NOMO-1 treated with DMSO at 0.1 percent for 48 hours (cell line): ENCODE results near the gene TCOF1.

ENCODE experiments used
- DNase-seq: peaks from one replicate; lab custom pipeline; 2025; ENCODE audit not compliant: unreplicated experiment; lab: John Stamatoyannopoulos, UW

TCOF1 gene, protein sequence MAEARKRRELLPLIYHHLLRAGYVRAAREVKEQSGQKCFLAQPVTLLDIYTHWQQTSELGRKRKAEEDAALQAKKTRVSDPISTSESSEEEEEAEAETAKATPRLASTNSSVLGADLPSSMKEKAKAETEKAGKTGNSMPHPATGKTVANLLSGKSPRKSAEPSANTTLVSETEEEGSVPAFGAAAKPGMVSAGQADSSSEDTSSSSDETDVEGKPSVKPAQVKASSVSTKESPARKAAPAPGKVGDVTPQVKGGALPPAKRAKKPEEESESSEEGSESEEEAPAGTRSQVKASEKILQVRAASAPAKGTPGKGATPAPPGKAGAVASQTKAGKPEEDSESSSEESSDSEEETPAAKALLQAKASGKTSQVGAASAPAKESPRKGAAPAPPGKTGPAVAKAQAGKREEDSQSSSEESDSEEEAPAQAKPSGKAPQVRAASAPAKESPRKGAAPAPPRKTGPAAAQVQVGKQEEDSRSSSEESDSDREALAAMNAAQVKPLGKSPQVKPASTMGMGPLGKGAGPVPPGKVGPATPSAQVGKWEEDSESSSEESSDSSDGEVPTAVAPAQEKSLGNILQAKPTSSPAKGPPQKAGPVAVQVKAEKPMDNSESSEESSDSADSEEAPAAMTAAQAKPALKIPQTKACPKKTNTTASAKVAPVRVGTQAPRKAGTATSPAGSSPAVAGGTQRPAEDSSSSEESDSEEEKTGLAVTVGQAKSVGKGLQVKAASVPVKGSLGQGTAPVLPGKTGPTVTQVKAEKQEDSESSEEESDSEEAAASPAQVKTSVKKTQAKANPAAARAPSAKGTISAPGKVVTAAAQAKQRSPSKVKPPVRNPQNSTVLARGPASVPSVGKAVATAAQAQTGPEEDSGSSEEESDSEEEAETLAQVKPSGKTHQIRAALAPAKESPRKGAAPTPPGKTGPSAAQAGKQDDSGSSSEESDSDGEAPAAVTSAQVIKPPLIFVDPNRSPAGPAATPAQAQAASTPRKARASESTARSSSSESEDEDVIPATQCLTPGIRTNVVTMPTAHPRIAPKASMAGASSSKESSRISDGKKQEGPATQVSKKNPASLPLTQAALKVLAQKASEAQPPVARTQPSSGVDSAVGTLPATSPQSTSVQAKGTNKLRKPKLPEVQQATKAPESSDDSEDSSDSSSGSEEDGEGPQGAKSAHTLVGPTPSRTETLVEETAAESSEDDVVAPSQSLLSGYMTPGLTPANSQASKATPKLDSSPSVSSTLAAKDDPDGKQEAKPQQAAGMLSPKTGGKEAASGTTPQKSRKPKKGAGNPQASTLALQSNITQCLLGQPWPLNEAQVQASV (N-terminal part only)

DNA sequence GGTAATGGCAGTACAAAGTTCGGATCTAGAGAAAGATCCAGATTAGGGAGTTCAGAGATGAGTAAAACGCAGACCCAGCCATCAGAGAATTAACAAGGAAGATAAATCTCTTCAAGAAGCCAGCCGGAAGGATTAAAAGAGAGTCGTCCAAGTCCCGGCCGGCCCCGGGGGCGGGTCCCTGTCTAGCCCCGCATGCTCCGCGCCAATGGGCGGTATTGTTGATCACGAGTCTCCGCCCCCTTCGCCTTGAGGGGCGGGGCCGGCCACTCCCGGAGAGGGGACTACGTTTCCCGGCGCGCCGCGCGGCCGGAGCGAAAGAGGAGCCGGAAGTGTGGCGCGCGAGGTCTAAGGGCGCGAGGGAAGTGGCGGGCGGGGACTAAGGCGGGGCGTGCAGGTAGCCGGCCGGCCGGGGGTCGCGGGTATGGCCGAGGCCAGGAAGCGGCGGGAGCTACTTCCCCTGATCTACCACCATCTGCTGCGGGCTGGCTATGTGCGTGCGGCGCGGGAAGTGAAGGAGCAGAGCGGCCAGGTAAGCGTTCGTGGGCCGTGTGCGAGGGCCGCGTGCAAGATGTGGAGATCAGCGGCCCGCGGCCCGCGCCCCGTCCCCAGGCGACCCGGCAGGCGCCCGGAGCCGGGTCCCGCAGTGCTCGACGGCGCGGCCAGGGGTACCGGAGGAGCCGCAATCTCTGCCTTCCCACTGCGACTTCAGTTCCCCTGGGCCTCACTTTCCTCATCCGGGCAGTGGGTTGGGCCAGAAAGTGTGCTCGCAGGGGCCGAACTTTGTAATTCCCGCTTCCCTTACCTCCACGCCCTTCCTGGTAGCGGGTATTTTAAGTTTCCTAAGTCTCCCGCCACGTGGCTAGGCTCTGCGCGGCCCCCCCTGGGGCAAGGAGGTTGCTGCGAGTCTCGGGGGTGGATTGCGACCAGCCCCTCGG lies at the start of gene TCOF1:
TCOF1 (plus strand) TSS at position 372 of the 935 bp plus-strand sequence; CDS start at position 422, 50 bp downstream.
- peak; percentile 95 for DNase-seq

DNA sequence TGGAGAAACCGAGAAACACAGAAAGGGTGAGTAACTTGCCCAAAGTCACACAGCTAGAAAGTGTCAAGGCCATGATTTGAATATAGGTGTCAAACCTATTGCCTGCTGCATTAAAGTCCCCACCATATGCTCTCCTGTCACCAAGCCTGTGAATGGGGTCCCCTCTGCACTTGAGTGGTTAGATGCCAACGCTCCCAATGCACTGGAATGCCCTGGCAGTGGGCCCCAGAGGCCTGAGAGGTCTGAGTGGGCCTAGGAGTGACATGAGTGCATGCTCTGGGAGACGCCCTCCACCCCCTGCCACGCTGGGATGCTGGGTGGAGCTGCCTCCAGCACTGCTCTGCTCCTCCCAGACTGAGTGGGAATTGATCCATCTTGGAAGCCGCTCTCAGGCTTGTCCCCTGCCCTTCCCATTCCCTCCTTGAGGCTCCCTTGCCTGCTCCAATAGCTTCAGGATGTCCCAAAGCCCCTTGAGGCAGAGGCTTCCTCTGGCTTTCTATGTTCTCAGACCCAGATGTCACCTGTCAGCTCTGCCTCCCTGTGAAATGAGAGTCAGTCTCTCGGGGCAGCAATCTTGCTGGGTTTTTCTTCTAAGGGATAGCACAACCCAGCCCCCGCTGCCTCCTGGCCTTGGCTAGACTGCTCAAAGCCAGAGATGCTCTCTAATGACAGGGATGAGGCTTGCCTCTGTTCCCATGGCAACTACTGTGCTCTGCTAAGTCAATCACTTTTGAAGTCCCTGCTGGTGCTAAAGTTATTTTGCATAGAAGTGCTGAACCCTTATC lies 48.2 kb upstream of the TCOF1 start:
- DNase-seq, result no peak

DNA sequence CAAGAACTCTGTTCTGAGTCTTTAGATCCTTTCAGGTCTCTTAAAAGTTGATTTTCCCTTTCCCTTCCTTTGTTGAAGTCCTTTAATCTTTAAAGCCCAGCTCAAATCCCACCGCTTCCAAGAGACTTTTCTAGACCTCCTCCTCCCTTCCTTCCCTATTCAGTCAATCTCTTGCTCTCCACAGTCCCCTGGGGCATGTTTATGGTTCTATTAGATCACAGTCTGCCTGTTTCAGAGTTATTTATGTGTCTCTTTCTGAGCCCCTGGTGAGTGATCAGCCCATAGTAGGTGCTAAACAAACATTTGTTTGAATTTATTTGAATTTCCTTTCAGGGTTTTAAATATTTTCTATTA lies 47.6 kb upstream of the TCOF1 start:
- no peak for DNase-seq

DNA sequence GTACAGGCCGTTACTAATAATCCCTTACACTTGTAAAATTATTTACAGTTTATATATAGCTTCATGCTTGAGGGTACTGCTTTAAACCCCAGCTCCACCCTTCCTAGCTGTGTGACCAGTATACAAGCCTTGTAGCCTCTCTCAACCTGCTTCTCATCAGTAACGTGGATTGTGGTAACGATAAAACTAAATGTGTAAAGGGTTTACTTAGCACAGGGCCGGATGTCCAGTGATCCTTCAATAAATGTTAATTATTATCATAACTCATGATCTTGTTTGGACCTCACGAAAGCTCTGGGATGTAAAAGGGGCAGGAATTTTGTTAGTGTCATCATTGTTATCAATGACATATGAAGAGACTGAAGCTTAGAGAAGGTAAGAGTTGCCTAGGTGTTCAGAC lies 47.3 kb upstream of the TCOF1 start:
- no peak for DNase-seq

DNA sequence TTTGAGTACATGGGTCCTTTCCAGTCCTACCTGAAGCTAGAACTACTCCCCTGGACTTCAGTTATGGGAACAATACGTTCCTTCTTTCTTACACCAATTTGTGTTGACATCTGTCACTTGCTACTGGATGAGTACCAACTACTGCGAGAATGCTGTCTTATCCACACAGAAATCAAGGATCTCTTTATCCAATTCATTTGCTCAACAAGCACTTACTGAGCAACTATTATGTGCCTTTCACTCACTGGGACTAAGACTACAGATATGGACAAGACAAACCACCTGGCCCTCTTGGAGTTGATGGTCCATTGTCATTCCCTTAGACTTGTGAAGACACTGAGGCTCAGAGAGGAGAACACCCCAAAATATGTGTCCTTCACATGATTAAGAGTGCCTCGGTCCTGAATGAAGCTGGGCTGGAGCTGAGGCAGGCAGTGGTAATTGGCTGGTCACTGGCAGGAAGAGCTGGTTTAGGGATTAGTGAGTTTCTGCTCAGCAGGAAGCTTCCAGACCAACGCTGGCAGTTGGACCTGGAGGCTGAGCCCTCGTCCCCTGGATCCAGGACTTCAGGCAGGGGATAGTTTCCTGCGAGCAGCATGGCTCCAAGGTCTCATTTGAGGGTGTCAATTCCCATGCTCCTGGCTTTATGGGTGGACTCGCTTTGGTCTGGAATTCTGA lies 46.3 kb upstream of the TCOF1 start:
- no peak for DNase-seq

DNA sequence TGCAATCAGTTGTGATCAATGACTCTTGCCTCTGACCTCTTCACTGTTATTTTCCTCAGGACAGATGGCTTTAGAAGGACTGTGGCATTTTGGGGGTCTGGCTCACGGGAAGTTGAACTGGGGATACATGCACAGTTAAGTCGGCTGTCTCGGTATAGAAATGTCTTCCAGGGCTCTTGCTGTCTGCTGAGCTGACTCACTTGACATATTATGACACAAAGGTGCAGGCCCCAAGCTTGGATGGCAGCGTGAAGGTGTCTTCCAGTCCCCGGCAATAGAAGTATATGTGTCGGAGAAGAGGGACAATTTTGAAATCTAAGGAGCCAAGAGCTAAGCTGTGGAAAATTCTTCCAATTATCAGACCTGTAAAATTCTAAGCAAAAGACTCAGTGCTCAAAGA lies 45.0 kb upstream of the TCOF1 start:
- no peak for DNase-seq

DNA sequence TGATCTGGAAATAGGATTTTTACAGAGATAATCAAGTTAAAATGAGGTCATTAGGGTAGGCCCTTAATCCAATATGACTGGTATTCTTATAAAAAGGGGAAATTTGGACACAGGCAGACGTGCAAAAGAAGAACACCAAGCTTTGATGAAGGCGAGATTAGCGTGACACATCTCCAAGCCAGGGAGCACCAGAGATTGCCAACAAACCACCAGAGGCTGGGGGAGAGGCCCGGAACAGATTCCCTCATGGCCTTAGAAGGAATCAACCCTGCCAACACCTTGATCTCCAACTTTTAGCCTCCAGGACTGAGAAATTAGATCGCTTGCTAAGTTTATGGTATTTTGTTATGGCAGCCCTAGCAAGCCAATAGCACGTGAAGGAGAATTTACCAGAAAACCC lies 44.0 kb upstream of the TCOF1 start:
- no peak for DNase-seq

DNA sequence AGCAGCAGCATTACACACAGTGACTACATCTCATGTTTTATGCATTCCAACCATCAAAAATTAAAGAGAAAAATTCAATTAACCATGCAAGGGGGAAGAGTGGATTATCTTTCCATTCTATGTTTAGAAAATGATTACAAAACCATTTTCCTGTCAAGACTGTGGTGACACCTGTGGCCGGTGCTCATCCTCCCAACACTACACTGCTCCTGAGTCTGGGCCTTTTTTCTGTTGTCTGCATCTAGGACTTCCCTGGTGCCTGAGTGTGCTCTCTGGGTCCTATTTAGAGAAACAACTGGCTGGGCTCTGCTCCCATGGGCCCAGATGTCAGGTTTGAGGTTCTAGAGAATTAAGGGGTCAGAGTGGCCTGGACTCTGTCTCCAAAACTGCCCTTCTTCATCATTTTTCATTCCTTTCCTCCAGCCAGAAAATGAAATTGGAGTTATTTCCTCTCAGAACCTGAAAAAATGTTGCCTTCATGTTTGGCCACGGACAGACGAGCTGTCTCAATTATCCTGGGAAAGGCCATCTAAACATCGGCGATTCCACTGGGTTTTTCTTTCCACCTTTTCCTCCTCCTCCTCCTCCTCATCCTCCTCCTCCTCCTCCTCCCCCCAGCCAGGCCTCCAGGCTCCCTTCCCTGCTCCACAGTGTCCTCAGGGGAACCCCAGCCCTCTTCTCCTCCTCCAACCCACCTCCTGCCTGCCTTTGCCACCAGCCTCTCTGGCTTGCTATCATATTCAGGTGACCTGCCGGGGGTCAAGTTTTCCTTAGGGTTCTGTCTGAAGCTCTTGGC lies 43.4 kb upstream of the TCOF1 start:
- DNase-seq, result no peak

DNA sequence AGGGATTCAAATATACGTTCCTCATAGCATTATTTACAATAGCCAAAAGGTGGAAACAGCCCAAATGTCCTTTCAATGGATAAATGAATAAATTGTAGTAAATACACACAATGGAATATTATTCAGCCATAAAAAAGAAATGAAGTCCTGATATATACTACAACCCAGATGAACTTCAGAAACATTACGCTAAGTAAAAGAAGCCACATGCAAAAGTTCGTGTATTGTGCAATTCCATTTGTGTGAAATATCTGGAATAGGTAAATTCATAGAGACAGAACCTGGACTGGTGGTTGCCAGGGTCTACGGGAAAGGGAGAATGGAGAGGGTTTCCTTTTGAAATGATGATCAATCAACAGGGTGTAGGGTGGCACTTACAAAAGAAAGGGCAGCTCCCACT lies 42.3 kb upstream of the TCOF1 start:
- DNase-seq, result no peak

DNA sequence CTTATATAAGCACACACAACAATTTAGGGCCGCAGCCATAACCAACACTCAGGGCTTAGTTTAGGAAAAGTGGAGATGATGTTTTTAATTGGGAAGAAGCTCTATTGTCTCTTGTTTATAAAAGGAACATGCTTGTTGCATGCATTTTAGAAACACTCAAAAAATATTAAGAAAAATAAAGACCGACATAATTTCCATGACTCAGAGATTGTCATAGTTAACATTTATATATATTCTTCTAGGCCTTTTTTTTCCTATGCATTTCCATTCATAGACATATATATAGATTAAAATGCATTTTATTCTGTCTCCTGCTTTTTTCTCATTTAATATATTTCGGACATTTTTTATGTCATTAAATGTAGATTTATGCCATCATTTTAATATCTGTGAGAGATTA lies 41.2 kb upstream of the TCOF1 start:
- DNase-seq, result no peak

DNA sequence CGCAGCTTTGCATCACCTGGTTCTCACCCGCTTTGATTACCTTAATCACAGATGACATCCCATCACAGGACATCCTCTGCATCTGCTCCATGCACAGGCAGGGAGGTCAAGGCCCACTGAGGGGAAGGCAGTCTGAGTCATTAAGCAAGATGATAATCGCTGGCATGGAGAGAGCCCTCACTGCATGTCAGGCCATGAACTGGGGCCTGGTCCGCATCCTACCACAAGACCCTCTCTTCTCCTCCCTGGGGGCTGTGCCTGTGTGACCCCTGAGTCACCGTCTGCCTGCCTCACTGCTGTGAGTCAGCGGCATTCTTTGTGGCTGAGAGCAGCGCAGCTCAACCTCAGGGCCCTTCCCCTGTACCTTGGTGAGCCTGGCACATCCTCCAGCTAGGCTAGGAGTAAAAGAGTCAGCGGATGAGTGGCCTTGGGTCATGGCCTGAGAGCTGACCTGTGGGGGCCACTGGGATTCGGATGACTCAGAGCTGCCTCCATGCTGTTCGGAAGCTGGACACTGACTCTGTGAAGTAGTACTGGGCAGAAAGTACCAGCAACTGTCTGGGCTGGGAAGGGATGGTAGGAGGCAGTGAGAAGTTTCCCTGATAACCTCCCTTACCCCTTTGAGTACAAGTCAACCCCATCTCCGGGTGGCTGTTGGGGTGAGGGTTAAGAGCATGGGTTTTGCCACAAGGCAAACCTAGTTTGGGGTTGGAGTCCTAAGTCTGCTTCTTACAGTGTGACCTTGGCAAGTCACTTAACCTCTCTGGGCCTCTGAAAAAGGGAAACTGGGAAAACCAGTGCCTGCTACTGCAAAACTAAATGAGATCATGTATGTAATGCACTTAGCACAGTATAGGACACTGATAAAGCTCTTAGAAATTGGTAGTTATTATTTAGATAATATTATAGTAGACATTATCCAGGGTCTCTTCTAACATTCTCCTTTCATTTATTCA lies 40.2 kb upstream of the TCOF1 start:
- no peak for DNase-seq

DNA sequence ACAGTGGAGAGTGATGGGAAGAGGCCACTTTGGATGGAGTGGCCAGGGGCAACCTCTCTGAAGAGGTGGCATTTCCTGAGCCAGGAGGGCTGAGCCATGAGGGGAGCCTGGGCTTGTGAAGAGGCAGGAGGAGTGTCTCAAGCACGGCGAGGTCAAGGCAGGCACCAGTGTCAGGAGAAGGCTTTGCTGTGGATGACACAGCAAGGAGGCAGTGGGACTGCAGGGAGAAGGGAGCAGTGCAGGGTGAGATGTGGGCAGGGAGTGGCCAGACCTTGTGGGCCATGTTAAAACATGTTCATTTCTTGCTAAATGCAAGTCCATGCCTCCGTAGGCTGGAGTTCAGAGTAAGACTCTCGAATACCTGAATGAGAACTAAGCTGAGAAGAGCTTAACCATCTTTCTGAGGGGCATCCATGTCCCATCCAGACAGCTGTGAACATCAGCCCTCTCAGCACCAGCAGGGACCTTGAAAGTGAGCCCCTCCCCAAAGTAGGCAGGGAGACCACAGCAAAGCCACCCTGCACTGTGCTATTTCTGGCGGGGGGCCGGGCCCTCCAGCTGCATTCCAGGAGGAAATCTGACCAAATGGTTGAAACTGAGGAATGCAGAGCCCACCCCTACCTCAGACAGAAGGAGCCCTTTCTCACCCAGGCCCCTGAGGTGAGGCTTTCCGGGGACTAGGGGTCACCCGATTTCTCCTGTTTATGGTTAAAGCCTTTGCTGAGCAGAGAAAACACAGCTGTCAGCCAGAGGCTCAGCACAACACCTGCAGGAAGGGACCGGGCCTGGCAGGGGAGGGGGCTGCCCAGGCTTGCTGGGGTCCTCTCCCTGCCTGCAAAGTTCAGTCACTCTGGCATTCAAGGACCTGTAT lies 38.6 kb upstream of the TCOF1 start:
- DNase-seq, result no peak

DNA sequence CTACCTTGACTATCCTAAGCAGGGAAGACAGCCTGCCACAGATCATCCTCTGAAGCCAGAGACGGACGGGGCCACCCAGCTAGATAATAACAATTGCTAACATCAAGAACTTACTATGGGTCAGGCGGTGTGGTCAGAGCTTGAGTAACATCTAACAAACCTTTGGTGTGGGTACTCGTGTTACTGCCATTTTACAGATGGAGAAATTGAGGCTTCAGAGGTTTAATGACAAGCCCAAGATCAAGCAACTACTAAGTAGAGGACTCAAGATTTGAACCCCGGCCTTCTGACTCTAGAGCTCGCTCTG lies 38.1 kb upstream of the TCOF1 start:
- no peak for DNase-seq

DNA sequence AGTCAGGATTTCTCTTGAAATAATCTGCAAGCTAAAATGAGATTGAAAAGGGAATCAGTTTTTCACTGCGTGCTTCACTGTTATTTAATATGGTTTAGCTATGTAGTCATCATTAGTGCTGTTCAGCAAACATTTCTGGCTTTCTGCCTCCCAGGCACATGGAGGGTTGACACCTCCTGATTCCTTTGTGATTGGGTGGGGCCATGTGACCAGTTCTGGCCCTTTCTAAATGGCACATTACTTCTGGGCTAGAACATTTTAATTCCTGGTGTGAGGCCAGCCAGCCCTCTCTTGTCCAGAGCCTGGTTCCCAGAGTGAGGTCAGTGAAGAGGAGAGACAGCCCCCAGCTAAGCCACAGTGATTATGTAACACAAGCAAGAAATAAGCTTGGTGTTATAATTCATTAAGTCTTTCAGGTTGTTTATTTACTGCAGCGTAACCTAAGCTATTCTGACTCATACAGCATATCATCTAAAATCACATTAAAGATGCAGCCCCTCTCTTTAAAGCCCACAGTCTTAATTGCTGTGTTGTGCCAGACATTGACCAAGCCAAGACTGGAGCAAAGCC lies 37.4 kb upstream of the TCOF1 start:
- DNase-seq, result peak; percentile 39

DNA sequence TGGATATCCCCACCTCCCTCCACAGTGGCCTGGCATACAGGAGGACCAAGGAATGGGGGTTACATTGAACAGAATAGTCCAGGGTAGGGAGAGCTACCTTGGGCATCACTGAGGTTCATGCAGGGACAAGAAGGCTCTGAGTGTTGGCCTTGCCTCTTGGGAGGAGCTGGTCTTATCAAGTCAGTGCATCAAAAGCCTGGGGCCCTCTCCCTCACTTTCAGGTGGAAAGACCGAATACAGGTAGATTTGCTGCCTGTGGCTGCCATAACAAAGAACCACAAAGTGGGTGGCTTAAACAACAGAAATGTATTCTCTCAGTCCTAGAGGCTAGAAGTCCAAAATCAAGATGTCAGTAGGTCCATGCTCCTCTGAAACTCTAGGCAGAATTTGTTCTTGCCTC lies 36.3 kb upstream of the TCOF1 start:
- no peak for DNase-seq

DNA sequence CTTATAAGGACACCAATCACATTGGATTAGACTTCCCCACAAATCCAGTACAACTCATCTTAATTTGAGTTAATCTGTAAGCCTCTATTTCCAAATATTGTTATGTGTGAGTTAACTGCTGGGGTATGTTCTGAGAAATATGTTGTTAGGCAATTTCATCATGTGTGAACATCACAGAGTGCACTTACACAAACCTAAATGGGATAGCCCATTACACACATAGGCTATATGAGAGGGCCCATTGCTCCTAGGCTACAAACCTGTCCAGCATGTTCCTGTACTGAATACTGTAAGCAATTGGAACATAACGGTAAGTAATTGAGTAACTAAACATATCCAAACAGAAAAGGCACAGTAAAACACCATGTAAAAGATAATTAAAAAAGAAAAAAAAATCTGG lies 35.7 kb upstream of the TCOF1 start:
- no peak for DNase-seq
